Omental fat pad (tissue), 4 donors: ENCODE data around the gene TEAD3. TPM values are rescaled to one million over a fixed set of nuclear protein-coding genes. Genes with fewer than 3 reads are reported as not detected.
A peak's percentile ranks its signal among the peaks of the same experiment; 100 is the strongest.

Source experiments
- ATAC-seq: fragments of 150-250 bp; one replicate; pipeline ENCODE4 v1.9.1; 2016; ENCODE audit warnings: mild to moderate bottlenecking, moderate library complexity; ENCODE audit not compliant: low FRiP score
- DNase-seq: peaks from one replicate; pipeline ENCODE4 v3.0.0-alpha.2; 2019; ENCODE audit warnings: low spot score
- total RNA-seq, 4 donors: library from RNA; depleted of rRNA; stranded (reverse); fragments of >200 nt; gene quantifications; one replicate each; pipeline ENCODE4 v1.1.0, GENCODE V29; 2016
- TF ChIP-seq, protein P1 (sequence below), 3 donors: fragments of 450-650 bp; IDR thresholded peaks; one replicate each; pipeline ENCODE4 v1.5.1; 2016 to 2017; ENCODE audit warnings: antibody characterized with exemption in 3 of 3, mild to moderate bottlenecking in 3 of 3, moderate library complexity in 2 of 3

The TEAD3 gene
- total RNA-seq, 4 donors from 2014 or later = 8.2 to 16.0 (median 14.2) TPM

GRCh38 chr6:35503534-35503933 lies 6.7 kb upstream of the TEAD3 start:
- no peak for ATAC-seq
- TF ChIP-seq, protein P1, sequence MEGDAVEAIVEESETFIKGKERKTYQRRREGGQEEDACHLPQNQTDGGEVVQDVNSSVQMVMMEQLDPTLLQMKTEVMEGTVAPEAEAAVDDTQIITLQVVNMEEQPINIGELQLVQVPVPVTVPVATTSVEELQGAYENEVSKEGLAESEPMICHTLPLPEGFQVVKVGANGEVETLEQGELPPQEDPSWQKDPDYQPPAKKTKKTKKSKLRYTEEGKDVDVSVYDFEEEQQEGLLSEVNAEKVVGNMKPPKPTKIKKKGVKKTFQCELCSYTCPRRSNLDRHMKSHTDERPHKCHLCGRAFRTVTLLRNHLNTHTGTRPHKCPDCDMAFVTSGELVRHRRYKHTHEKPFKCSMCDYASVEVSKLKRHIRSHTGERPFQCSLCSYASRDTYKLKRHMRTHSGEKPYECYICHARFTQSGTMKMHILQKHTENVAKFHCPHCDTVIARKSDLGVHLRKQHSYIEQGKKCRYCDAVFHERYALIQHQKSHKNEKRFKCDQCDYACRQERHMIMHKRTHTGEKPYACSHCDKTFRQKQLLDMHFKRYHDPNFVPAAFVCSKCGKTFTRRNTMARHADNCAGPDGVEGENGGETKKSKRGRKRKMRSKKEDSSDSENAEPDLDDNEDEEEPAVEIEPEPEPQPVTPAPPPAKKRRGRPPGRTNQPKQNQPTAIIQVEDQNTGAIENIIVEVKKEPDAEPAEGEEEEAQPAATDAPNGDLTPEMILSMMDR (IDR thresholded peaks at IDR 0.05) = no peak
- DNase-seq = no peak

DNA sequence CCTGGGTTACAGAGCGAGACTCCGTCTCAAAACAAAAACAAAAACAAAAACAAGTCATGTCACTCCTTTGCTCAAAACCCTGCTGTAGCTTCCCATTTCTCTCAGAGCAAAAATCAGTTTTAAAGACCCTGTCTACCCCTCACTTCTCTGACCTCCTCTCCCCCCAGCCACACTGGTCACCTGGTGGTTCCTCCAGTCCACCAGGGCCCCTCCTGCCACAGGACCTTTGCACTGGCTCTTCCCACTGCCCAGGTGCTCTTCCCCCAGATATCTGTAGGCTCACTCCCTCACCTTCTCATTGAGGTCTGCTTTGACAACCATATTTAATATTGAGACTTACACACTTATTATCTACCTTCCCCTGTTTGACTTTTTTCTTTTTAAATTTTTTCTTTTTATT lies 4.9 kb upstream of the TEAD3 start:
- ATAC-seq = no peak
- TF ChIP-seq, protein P1 (IDR thresholded peaks at IDR 0.05) = no peak

GRCh38 chr6:35500782-35501181 lies 3.9 kb upstream of the TEAD3 start:
- ATAC-seq = no peak
- TF ChIP-seq, protein P1 (IDR thresholded peaks at IDR 0.05) = no peak

More for the DNA sequence above, 4.9 kb upstream of the TEAD3 start:
- no peak for DNase-seq

GRCh38 chr6:35499372-35499771 lies 2.5 kb upstream of the TEAD3 start:
- DNase-seq = no peak
- TF ChIP-seq, protein P1 (IDR thresholded peaks at IDR 0.05) = no peak
- no peak for ATAC-seq

More at GRCh38 chr6:35500782-35501181, 3.9 kb upstream of the TEAD3 start:
- no peak for DNase-seq

- TF ChIP-seq, protein P1 (IDR thresholded peaks at IDR 0.05) = no peak
- DNase-seq (no peak), ATAC-seq (no peak)
Measured at GRCh38 chr6:35498422-35499067, 1.7 kb upstream of the TEAD3 start.

GRCh38 chr6:35497571-35498421 lies 917 bp upstream of the TEAD3 start:
- DNase-seq (no peak), ATAC-seq (peak; percentile 13)
- TF ChIP-seq, protein P1 (IDR thresholded peaks at IDR 0.05) = no peak
